ENCODE measurements around the gene CERK.
A peak's percentile ranks its signal among the peaks of the same experiment; 100 is the strongest.

Gene CERK

DNA sequence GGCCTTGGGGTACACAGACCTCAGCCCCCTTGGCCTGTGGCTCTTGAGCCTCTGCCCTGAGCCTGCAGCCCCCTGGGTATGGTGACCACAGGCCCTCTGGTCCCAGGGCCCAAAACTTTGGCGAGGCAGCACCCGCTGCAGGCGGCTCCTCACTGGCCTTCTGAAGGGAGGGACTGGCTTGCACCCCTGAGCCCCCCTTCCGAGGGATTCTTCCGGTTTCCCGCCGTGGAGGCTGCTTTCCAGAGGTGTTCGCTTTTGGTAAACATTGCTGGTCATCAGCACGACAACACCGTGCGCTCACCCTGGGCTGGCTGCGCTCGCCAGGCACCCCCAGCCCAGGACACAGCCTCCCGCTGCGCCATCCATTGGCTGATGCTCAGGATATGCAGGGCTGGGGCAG is 75.8 kb downstream of the CERK start (continued):
- TF ChIP-seq, protein P1, sequence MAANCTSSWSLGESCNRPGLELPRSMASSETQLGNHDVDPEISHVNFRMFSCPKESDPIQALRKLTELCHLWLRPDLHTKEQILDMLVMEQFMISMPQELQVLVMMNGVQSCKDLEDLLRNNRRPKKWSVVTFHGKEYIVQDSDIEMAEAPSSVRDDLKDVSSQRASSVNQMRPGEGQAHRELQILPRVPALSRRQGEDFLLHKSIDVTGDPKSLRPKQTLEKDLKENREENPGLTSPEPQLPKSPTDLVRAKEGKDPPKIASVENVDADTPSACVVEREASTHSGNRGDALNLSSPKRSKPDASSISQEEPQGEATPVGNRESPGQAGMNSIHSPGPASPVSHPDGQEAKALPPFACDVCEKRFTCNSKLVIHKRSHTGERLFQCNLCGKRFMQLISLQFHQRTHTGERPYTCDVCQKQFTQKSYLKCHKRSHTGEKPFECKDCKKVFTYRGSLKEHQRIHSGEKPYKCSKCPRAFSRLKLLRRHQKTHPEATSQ (tag by site-specific recombination; IDR thresholded peaks at IDR 0.05): no peak

DNA sequence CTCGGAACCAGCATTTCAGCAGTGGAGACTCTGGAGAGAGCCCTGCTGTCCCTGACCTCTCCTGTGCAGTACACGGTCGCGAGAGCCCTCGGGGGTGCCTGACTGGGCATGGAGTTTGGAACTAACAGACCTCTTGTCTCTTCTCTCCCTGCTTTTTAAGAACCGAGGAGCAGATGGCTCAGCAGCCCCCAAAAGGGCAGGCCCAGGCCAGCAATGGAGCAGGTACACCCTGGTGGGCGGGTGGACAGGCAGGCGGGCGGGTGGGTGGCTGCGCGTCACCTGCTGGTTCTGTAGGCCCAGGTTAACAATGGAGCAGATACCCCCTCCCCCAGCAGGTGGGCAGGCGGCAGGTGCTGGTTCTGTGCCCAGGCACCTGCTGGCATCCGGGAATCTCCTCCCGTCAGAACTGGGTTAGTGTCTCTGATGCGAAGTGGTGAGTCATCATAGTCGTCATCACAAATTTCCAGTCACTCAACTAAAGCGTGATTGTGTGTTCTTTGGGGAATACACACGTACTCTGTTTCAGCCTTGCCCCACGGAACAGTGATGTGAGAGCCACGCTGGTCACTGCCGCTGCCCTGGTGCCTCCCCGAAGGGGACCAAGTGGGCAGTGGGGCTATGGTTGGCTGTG is 76.7 kb downstream of the CERK start:
- CTCF ChIA-PET: no interaction called here
- POLR2A ChIA-PET: no interaction called here
- Histone ChIP-seq H3K4me3 (ENCODE audit: low read depth, low read length) (no peak overlapping the region), H3K9me3 (ENCODE audit: control insufficient read depth, insufficient read depth, low read depth, low read length) (no peaks in the 10 kb centered on the region), H3K27ac (ENCODE audit: extremely low read depth, low read depth, low read length) (no peak overlapping the region), H3K4me1 (ENCODE audit: control insufficient read depth, insufficient read depth, low read length) (peaks cover 2% of the 10 kb centered on the region; the same call in 1 of the 2 replicates), H3K36me3 (ENCODE audit: control insufficient read depth in 2 of 2, insufficient read depth in 1 of 2, low read length in 2 of 2) (peaks cover 0 to 23% of the 10 kb centered on the region in 2 experiments; a peak in 1 of 3 replicates)
- TF ChIP-seq BCL11A (tag by site-specific recombination; IDR thresholded peaks at IDR 0.05; ENCODE audit: low read depth): no peak
- no peak for TF ChIP-seq ZXDB (tag by site-specific recombination; IDR thresholded peaks at IDR 0.05)
- peak; percentile 53 for TF ChIP-seq SP7 (tag by site-specific recombination; IDR thresholded peaks at IDR 0.05)
- TF ChIP-seq, protein P2, sequence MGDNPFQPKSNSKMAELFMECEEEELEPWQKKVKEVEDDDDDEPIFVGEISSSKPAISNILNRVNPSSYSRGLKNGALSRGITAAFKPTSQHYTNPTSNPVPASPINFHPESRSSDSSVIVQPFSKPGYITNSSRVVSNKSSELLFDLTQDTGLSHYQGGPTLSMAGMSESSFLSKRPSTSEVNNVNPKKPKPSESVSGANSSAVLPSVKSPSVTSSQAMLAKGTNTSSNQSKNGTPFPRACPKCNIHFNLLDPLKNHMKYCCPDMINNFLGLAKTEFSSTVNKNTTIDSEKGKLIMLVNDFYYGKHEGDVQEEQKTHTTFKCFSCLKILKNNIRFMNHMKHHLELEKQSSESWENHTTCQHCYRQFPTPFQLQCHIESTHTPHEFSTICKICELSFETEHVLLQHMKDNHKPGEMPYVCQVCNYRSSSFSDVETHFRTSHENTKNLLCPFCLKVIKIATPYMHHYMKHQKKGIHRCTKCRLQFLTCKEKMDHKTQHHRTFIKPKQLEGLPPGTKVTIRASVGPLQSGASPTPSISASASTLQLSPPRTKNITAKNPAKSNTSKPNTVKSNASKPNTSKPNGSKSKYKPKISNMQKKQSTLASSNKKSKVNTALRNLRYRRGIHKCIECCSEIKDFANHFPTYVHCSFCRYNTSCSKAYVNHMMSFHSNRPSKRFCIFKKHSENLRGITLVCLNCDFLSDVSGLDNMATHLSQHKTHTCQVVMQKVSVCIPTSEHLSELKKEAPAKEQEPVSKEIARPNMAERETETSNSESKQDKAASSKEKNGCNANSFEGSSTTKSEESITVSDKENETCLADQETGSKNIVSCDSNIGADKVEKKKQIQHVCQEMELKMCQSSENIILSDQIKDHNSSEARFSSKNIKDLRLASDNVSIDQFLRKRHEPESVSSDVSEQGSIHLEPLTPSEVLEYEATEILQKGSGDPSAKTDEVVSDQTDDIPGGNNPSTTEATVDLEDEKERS (tag by site-specific recombination; IDR thresholded peaks at IDR 0.05): no peak
- TF ChIP-seq, protein P3, sequence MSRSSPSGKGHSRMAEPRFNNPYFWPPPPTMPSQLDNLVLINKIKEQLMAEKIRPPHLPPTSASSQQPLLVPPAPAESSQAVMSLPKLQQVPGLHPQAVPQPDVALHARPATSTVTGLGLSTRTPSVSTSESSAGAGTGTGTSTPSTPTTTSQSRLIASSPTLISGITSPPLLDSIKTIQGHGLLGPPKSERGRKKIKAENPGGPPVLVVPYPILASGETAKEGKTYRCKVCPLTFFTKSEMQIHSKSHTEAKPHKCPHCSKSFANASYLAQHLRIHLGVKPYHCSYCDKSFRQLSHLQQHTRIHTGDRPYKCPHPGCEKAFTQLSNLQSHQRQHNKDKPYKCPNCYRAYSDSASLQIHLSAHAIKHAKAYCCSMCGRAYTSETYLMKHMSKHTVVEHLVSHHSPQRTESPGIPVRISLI (tag by site-specific recombination; IDR thresholded peaks at IDR 0.05): no peak
- no peak for TF ChIP-seq ZNF184 (tag by site-specific recombination; IDR thresholded peaks at IDR 0.05)
- TF ChIP-seq IKZF3 (tag by site-specific recombination; IDR thresholded peaks at IDR 0.05): no peak
- no peak for TF ChIP-seq ZNF366 (tag by site-specific recombination; conservative IDR thresholded peaks at IDR 0.05)
- TF ChIP-seq ZNF48 (tag by site-specific recombination; IDR thresholded peaks at IDR 0.05): no peak
- no peak for TF ChIP-seq MEIS1 (CRISPR knock-in tag; IDR thresholded peaks at IDR 0.05; ENCODE audit: borderline replicate concordance)
- TF ChIP-seq, protein P4, sequence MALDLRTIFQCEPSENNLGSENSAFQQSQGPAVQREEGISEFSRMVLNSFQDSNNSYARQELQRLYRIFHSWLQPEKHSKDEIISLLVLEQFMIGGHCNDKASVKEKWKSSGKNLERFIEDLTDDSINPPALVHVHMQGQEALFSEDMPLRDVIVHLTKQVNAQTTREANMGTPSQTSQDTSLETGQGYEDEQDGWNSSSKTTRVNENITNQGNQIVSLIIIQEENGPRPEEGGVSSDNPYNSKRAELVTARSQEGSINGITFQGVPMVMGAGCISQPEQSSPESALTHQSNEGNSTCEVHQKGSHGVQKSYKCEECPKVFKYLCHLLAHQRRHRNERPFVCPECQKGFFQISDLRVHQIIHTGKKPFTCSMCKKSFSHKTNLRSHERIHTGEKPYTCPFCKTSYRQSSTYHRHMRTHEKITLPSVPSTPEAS (tag by site-specific recombination; IDR thresholded peaks at IDR 0.05): no peak
- no peak for TF ChIP-seq ZNF530 (tag by site-specific recombination; IDR thresholded peaks at IDR 0.05; ENCODE audit: low read depth)
- TF ChIP-seq, protein P5, sequence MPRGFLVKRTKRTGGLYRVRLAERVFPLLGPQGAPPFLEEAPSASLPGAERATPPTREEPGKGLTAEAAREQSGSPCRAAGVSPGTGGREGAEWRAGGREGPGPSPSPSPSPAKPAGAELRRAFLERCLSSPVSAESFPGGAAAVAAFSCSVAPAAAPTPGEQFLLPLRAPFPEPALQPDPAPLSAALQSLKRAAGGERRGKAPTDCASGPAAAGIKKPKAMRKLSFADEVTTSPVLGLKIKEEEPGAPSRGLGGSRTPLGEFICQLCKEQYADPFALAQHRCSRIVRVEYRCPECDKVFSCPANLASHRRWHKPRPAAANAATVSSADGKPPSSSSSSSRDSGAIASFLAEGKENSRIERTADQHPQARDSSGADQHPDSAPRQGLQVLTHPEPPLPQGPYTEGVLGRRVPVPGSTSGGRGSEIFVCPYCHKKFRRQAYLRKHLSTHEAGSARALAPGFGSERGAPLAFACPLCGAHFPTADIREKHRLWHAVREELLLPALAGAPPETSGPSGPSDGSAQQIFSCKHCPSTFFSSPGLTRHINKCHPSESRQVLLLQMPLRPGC (tag by site-specific recombination; IDR thresholded peaks at IDR 0.05): peak; percentile 56; the same call in 1 of the 2 replicates
- TF ChIP-seq ZNF354C (tag by site-specific recombination; IDR thresholded peaks at IDR 0.05; ENCODE audit: borderline replicate concordance, low read depth): no peak
- no peak for TF ChIP-seq ZNF596 (tag by site-specific recombination; IDR thresholded peaks at IDR 0.05)
- no peak for TF ChIP-seq ZNF610 (tag by site-specific recombination; IDR thresholded peaks at IDR 0.05; ENCODE audit: borderline replicate concordance)
- no peak for TF ChIP-seq BCL11B (tag by site-specific recombination; IDR thresholded peaks at IDR 0.05; ENCODE audit: low read depth)
- TF ChIP-seq, protein P6, sequence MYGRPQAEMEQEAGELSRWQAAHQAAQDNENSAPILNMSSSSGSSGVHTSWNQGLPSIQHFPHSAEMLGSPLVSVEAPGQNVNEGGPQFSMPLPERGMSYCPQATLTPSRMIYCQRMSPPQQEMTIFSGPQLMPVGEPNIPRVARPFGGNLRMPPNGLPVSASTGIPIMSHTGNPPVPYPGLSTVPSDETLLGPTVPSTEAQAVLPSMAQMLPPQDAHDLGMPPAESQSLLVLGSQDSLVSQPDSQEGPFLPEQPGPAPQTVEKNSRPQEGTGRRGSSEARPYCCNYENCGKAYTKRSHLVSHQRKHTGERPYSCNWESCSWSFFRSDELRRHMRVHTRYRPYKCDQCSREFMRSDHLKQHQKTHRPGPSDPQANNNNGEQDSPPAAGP (tag by site-specific recombination; IDR thresholded peaks at IDR 0.05): peak; percentile 86; the same call in 1 of the 2 replicates
- TF ChIP-seq ZNF670 (tag by site-specific recombination; IDR thresholded peaks at IDR 0.05; ENCODE audit: low read depth): no peak
- TF ChIP-seq, protein P7, sequence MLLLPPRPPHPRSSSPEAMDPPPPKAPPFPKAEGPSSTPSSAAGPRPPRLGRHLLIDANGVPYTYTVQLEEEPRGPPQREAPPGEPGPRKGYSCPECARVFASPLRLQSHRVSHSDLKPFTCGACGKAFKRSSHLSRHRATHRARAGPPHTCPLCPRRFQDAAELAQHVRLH (tag by site-specific recombination; IDR thresholded peaks at IDR 0.05): no peak
- no peak for TF ChIP-seq ZNF548 (tag by site-specific recombination; IDR thresholded peaks at IDR 0.05)
- TF ChIP-seq ZNF785 (tag by site-specific recombination; IDR thresholded peaks at IDR 0.05): no peak
- TF ChIP-seq, protein P8, sequence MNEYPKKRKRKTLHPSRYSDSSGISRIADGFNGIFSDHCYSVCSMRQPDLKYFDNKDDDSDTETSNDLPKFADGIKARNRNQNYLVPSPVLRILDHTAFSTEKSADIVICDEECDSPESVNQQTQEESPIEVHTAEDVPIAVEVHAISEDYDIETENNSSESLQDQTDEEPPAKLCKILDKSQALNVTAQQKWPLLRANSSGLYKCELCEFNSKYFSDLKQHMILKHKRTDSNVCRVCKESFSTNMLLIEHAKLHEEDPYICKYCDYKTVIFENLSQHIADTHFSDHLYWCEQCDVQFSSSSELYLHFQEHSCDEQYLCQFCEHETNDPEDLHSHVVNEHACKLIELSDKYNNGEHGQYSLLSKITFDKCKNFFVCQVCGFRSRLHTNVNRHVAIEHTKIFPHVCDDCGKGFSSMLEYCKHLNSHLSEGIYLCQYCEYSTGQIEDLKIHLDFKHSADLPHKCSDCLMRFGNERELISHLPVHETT (tag by site-specific recombination; IDR thresholded peaks at IDR 0.05): 0 out of 2 replicates have a peak, but pooled peaks have one; percentile 40

Data from HEK293 (cell line).